HUES48 (cell line): ENCODE measurements around the gene TAF4.
"Not testable (repeated sequence)": the region's sequence is repeated elsewhere in the genome, so short reads cannot be mapped to it uniquely, and the experiment has no call there.

ENCODE experiments used
- H3K27ac ChIP-seq: one replicate; pipeline ENCODE4 v1.7.0; 2013; ENCODE audit warnings: low read depth, low read length, inconsistent platforms
- H3K27me3 ChIP-seq: 2 replicates; pipeline ENCODE4 v1.6.1; 2013; ENCODE audit warnings: mild to moderate bottlenecking, low read length; ENCODE audit not compliant: control insufficient read depth, insufficient read depth
- H3K36me3 ChIP-seq: 2 replicates; pipeline ENCODE4 v1.6.1; 2013; ENCODE audit warnings: low read length; ENCODE audit not compliant: control insufficient read depth, insufficient read depth
- H3K4me1 ChIP-seq: 2 replicates; pipeline ENCODE4 v1.6.1; 2013; ENCODE audit warnings: mild to moderate bottlenecking, low read length; ENCODE audit not compliant: control insufficient read depth, insufficient read depth
- H3K4me3 ChIP-seq: 2 replicates; pipeline ENCODE4 v1.5.1; 2013; ENCODE audit warnings: mild to moderate bottlenecking, low read depth, low read length
- H3K9ac ChIP-seq: 2 replicates; pipeline ENCODE4 v1.6.1; 2013; ENCODE audit warnings: mild to moderate bottlenecking, low read depth, low read length, moderate library complexity
- H3K9me3 ChIP-seq: 2 replicates; pipeline ENCODE4 v1.6.1; 2013; ENCODE audit warnings: low read length; ENCODE audit not compliant: control insufficient read depth, insufficient read depth

Gene TAF4

GRCh38 chr20:61994546-61994945 lies 71.1 kb downstream of the TAF4 start:
- no peak overlapping the region for H3K4me3 ChIP-seq
- no peaks in the 10 kb centered on the region for H3K27me3 ChIP-seq
- no peak overlapping the region for H3K9ac ChIP-seq
- no peaks in the 10 kb centered on the region for H3K9me3 ChIP-seq
- H3K36me3 ChIP-seq, result peaks cover 86% of the 10 kb centered on the region
- H3K27ac ChIP-seq, result no peak overlapping the region
- no peaks in the 10 kb centered on the region for H3K4me1 ChIP-seq

DNA sequence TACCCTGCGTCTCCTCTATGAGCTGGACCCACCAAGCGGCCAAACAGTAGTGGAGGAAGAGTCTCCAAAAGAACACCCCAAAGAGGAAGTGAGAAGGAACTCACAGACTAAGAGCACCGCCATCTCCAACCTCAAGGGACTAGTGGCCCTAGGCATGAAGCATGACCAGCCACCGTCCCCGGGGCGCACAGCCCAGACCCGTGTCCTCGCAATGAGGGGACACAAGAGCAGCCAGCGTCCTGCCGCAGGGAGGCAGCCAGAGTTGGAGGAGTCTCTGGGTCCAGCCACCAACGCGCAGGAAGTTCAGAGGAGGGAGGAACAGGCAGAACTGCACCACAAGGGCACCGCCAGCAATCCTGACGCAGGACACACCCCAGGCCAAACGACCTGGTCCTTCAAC lies 72.6 kb downstream of the TAF4 start:
- Histone ChIP-seq H3K9ac (no peak overlapping the region), H3K4me3 (no peak overlapping the region), H3K4me1 (no peaks in the 10 kb centered on the region), H3K27me3 (no peaks in the 10 kb centered on the region), H3K27ac (no peak overlapping the region), H3K36me3 (peaks cover 72% of the 10 kb centered on the region), H3K9me3 (no peaks in the 10 kb centered on the region)

DNA sequence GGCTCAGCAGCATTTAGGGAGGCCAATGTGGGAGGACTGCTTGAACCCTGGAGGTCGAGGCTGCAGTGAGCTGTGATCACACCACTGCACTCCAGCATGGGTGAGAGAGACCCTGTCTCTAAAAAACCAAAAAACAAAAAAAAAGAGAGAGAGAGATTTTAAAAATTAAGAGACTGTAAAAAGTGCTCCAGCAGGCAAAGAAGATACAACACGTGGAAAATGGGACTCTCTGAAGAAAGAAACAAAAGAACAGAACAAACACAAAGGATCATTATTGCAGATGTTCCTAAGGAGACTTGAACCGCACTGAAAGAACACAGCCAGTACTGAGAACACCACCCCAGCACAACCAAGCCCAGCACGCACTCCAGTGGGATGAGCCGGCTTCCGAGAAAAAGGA lies 74.2 kb downstream of the TAF4 start:
- Histone ChIP-seq H3K27ac (no peak overlapping the region), H3K4me3 (no peak overlapping the region), H3K4me1 (no peaks in the 10 kb centered on the region), H3K9ac (no peak overlapping the region), H3K27me3 (no peaks in the 10 kb centered on the region), H3K9me3 (no peaks in the 10 kb centered on the region), H3K36me3 (peaks cover 73% of the 10 kb centered on the region)

GRCh38 chr20:61990484-61990883 lies 75.2 kb downstream of the TAF4 start:
- H3K9ac ChIP-seq, result no peak overlapping the region
- H3K27me3 ChIP-seq, result no peaks in the 10 kb centered on the region
- H3K4me3 ChIP-seq, result no peak overlapping the region
- peaks cover 71% of the 10 kb centered on the region for H3K36me3 ChIP-seq
- H3K4me1 ChIP-seq, result no peaks in the 10 kb centered on the region
- H3K27ac ChIP-seq, result no peak overlapping the region
- H3K9me3 ChIP-seq, result no peaks in the 10 kb centered on the region

- no peaks in the 10 kb centered on the region for H3K27me3 ChIP-seq
- no peaks in the 10 kb centered on the region for H3K9me3 ChIP-seq
- H3K9ac ChIP-seq, result no peak overlapping the region
- no peak overlapping the region for H3K27ac ChIP-seq
- no peak overlapping the region for H3K4me3 ChIP-seq
- peaks cover 70% of the 10 kb centered on the region for H3K36me3 ChIP-seq
- no peaks in the 10 kb centered on the region for H3K4me1 ChIP-seq
Observed at GRCh38 chr20:61989741-61990140, 75.9 kb downstream of the TAF4 start.

- H3K4me3 ChIP-seq, result no peak overlapping the region
- H3K36me3 ChIP-seq, result peaks cover 66% of the 10 kb centered on the region
Observed at GRCh38 chr20:61988665-61989064, 77.0 kb downstream of the TAF4 start.

DNA sequence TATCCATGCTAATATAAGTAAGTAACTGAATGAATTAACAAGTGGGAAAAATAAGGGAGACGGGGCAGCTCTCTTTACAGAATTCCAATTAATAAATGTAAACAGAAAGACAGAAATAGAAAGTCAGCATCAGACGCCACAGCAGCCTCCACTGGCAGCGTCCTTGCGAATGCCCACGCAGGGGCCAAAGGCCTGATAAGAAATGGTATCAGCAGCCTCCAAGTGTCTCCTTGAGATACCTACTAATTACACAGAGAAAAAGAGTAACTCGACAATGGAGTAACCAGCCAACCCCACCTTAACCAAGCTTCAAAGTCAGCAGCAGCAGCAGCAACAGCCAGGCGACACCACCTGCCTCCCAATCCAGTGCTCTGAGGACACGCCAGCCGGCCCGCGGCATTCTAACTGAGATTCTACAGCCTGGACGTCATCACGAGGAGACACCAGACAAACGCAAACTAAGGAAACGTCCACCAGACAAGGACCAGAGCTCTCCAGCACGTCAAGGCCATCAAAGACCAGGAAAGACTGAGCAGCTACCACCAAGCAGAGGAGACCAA lies 78.8 kb downstream of the TAF4 start:
- Histone ChIP-seq H3K27me3 (no peaks in the 10 kb centered on the region), H3K9ac (no peak overlapping the region), H3K27ac (no peak overlapping the region), H3K4me1 (no peaks in the 10 kb centered on the region), H3K36me3 (peaks cover 50% of the 10 kb centered on the region), H3K4me3 (no peak overlapping the region), H3K9me3 (no peaks in the 10 kb centered on the region)

More at GRCh38 chr20:61988665-61989064, 77.0 kb downstream of the TAF4 start:
- no peak overlapping the region for H3K27ac ChIP-seq
- H3K27me3 ChIP-seq, result no peaks in the 10 kb centered on the region
- H3K4me1 ChIP-seq, result no peaks in the 10 kb centered on the region
- H3K9me3 ChIP-seq, result no peaks in the 10 kb centered on the region
- no peak overlapping the region for H3K9ac ChIP-seq

DNA sequence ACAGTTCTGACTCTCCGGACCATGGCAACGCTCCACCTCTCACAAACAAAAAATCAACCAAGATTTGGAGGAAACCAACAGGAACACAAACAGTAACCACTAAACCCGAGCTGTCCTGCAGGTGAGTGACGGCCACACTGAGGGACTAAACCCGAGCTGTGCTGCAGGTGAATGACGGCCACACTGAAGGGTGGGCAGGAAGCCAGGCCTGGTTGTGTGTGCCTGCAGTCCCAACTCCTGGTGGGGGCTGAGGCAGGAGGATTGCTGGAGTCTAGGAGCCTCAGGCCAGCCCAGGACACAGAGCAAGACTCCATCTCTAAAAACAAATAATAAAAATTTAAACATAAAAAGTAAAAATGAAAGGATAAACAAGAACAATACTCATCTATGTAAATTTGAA lies 80.6 kb downstream of the TAF4 start:
- no peaks in the 10 kb centered on the region for H3K9me3 ChIP-seq
- H3K36me3 ChIP-seq, result peaks cover 35% of the 10 kb centered on the region
- no peaks in the 10 kb centered on the region for H3K4me1 ChIP-seq

DNA sequence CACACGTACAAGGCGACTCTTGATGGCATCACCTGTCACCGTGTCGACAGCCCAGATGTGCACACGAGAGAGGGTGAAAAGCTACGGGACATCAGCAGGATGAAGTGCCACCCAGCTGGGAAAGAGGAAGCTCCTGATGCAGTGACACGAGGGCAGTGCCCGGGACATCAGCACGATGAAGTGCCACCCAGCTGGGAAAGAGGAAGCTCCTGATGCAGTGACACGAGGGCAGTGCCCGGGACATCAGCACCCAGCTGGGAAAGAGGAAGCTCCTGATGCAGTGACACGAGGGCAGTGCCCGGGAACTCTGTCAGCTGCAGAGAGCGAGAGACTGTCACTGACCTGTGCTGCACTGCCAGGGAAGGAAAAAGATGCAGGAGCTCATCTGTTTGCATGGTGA lies 81.2 kb downstream of the TAF4 start:
- H3K9ac ChIP-seq, H3K4me3 ChIP-seq, H3K27me3 ChIP-seq, H3K27ac ChIP-seq, H3K9me3 ChIP-seq, H3K4me1 ChIP-seq: not testable (repeated sequence)
- peaks cover 30% of the 10 kb centered on the region for H3K36me3 ChIP-seq

More for the DNA sequence above, 80.6 kb downstream of the TAF4 start:
- Histone ChIP-seq H3K27me3 (no peaks in the 10 kb centered on the region), H3K9ac (no peak overlapping the region), H3K4me3 (no peak overlapping the region), H3K27ac (no peak overlapping the region)

- Histone ChIP-seq H3K36me3 (peaks cover 30% of the 10 kb centered on the region), H3K27ac (no peak overlapping the region), H3K9ac (no peak overlapping the region), H3K27me3 (no peaks in the 10 kb centered on the region), H3K4me3 (no peak overlapping the region), H3K9me3 (no peaks in the 10 kb centered on the region), H3K4me1 (no peaks in the 10 kb centered on the region)
Observed at GRCh38 chr20:61983965-61984364, 81.7 kb downstream of the TAF4 start.

DNA sequence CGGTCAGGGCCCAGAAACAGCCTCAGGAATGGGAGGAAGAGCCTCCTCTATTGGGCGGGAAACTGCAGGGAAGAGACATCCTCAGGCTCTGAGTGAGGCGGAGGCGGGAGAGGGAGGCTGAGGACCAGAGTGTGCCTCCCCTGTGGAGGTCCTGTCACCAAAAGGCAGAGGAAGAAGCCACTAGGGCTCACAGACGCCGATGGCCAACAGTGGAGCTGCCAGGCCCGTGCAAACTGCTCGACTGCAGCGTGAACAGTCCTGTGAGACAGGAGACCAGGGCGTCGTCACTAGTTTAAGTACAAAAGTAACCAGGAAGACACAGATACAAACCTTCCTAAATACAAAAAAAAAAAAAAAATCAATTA lies 82.7 kb downstream of the TAF4 start:
- H3K36me3 ChIP-seq, result peaks cover 28% of the 10 kb centered on the region
- no peaks in the 10 kb centered on the region for H3K27me3 ChIP-seq
- no peaks in the 10 kb centered on the region for H3K9me3 ChIP-seq
- H3K4me3 ChIP-seq, result no peak overlapping the region
- H3K27ac ChIP-seq, result no peak overlapping the region
- no peak overlapping the region for H3K9ac ChIP-seq
- H3K4me1 ChIP-seq, result no peaks in the 10 kb centered on the region
